NCI-H2107 treated with DMSO at 0.1 percent for 48 hours (cell line): ENCODE data around the gene RNASET2.
"Not testable (repeated sequence)": the region's sequence is repeated elsewhere in the genome, so short reads cannot be mapped to it uniquely, and the experiment has no call there.

Experiments used
- DNase-seq: peaks from one replicate; lab custom pipeline; 2025; ENCODE audit not compliant: unreplicated experiment; lab: John Stamatoyannopoulos, UW

RNASET2 gene

GRCh38 chr6:166905013-166905412 is 51.3 kb downstream of the RNASET2 start:
- no peak for DNase-seq

- peak; percentile 25 for DNase-seq
These were observed 52.1 kb downstream of the RNASET2 start for GRCh38 chr6:166904101-166904746.

- DNase-seq, result no peak
These were observed 52.9 kb downstream of the RNASET2 start for GRCh38 chr6:166903500-166903899.

- DNase-seq, result no peak
These were observed 53.3 kb downstream of the RNASET2 start for GRCh38 chr6:166903027-166903426.

GRCh38 chr6:166902211-166902755 is 54.1 kb downstream of the RNASET2 start:
- DNase-seq, result no peak

GRCh38 chr6:166901626-166902025 is 54.7 kb downstream of the RNASET2 start:
- no peak for DNase-seq

- no peak for DNase-seq
These were observed 55.3 kb downstream of the RNASET2 start for GRCh38 chr6:166900956-166901607.

GRCh38 chr6:166900130-166900708 is 56.1 kb downstream of the RNASET2 start:
- DNase-seq, result no peak

- DNase-seq, result no peak
These were observed 57.4 kb downstream of the RNASET2 start for GRCh38 chr6:166898910-166899309.

- not testable (repeated sequence) for DNase-seq
These were observed 61.7 kb downstream of the RNASET2 start for GRCh38 chr6:166894614-166895013.

GRCh38 chr6:166892472-166892871 is 63.9 kb downstream of the RNASET2 start:
- DNase-seq, result not testable (repeated sequence)

- DNase-seq, result not testable (repeated sequence)
These were observed 69.6 kb downstream of the RNASET2 start for GRCh38 chr6:166886773-166887172.

- DNase-seq, result not testable (repeated sequence)
These were observed 71.4 kb downstream of the RNASET2 start for GRCh38 chr6:166884958-166885357.

- DNase-seq, result no peak
These were observed 76.8 kb downstream of the RNASET2 start for GRCh38 chr6:166879594-166879993.
